Measurements from ENCODE around the gene EFHB. TPM values are rescaled to one million over a fixed set of nuclear protein-coding genes. Genes with fewer than 3 reads are reported as not detected.
"Not testable (repeated sequence)": the region's sequence is repeated elsewhere in the genome, so short reads cannot be mapped to it uniquely, and the experiment has no call there.

EFHB gene
- polyA plus RNA-seq, 3 donors = 0.21 to 3.5 (median 0.41) TPM

DNA sequence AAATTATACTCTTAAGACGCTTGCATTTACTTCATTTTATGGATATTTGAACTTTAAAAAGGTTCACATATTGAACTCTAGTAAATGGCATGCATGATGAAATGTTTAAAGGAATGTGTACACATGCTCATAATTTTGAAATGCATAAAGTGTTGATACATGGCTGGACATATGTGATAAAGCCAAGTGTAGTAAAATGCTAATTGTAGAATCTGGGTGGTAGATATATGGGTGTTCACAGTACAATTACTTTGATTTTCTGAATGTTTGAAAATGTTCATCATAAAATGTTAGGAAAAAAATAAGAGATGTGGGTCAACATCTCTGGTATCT, 4.2 kb upstream of the EFHB start:
- WGBS, 3 donors = 47 to 88% (median 82%) methylated on average over 1 of the region's 1 CpG
- no peak overlapping the region for H3K27ac ChIP-seq (ENCODE audit: low read depth, low read length)

DNA sequence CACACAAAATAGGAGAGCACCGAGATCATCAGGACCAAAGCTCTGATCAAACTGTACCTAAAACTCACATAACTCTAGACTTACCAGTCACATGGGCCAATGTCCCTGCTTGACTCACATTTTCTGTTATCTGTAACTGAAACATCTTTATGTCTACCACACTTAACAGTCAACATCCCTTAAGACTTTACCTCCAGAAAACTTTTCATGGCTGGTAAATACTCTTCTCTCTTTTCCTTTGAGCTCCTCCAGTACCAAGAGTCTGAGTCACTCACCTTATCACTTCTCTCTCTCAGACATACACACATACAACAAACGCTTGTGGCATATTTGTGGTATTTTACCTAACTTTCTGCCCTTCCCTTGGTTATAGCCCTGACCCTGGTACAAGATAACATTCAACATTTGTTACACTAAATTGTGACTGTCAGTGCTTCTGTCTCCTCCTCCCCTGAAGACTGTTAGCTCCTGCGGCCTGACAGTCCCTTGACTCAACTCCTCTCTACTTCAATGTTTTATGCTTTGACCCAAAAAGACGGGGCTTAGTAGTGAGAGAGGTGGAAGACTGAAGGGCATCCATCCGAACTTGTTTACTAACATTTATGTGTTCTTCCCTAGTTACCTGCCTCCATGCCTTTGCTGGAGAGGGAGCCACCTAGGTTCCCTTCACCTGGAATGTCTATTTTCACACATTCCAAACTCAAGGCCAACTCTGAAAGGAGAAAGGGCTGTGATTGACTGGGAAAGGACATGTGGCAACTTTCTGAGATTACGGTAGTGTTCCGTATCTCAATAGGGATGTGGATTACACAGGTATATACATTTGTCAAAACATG, 3.7 kb upstream of the EFHB start:
- WGBS, 3 donors = 45 to 71% (median 69%) methylated on average over 7 of the region's 7 CpGs
- no peak overlapping the region for H3K27ac ChIP-seq (ENCODE audit: low read depth, low read length)

DNA sequence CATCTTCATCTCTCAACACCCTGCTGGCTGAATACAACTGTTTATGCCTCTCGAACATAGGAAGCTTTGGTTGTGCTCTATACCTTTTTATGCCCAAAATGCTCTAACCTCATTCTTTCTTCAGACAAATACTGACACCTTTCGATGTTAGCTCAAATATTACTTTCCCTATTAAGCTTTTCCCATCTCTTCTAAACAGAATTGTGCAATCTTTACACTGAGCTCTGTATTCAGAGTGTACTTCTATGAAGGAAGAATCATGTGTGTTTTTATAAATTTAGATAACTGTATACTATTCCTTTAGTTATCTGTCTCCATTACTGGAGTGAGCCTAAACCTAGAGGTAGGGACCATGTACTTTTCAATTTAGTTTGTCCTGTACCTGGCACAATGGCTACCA, 1.6 kb downstream of the EFHB start:
- no peak overlapping the region for H3K27ac ChIP-seq (ENCODE audit: low read depth, low read length)
- 82 to 95% (median 93%) methylated on average over 2 of the region's 2 CpGs for WGBS, 3 donors

- H3K27ac ChIP-seq (ENCODE audit: low read depth, low read length) = no peak overlapping the region
- WGBS, 3 donors = 43 to 71% (median 57%) methylated on average over 1 of the region's 1 CpG
These were observed 2.2 kb downstream of the EFHB start for GRCh38 chr3:19931767-19932188.

DNA sequence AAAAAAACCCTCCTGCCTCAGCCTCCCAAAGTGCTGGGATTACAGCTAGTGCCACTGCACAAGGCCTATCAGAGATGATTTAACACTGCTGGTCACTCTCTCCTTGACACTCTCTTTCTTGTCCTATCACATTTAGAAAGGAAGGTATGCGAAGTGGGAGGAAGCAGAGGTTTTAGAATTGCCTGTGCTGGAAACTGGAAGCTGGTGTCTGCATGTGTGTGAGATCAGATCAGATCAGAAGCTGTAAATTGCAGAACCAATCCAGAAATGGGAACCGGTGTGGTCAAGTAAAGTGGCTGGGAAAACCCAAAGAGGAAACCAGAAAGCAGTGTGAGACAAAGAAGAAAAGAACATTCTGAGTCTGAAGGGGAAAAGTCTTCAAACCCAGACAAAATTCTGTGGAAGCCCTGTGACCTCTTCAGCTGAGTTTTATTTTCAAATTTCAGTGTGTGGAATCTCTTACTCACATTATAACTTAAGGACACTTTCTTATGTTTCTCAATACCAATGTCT, 2.8 kb downstream of the EFHB start:
- WGBS, 3 donors = 35 to 89% (median 39%) methylated on average over 2 of the region's 2 CpGs
- H3K27ac ChIP-seq (ENCODE audit: low read depth, low read length) = no peak overlapping the region

- 75 to 92% (median 79%) methylated on average over 4 of the region's 4 CpGs for WGBS, 3 donors
- H3K27ac ChIP-seq (ENCODE audit: low read depth, low read length) = no peak overlapping the region
These were observed 13.5 kb downstream of the EFHB start for GRCh38 chr3:19920401-19921080.

GRCh38 chr3:19917167-19917566, 16.9 kb downstream of the EFHB start:
- H3K27ac ChIP-seq (ENCODE audit: low read depth, low read length) = no peak overlapping the region
- WGBS, 3 donors = 93 to 97% (median 93%) methylated on average over 1 of the region's 1 CpG

DNA sequence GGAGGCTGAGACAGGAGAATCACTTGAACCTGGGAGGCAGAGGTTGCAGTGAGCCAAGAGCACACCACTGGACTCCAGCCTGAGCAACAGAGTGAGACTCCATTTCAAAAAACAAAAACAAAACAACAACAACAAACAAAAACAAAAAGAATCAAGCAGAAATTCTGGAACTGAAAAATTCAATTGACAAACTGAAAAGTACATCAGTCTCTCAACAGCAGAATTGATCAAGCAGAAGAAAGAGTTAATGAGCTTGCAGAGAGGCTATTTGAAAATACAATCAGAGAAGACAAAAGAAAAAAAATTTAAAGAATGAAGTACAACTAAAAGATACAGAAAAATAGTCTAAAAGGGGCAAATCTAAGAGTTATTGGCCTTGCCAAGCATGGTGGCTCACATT, 22.6 kb downstream of the EFHB start:
- H3K27ac ChIP-seq (ENCODE audit: low read depth, low read length) = no peak overlapping the region

GRCh38 chr3:19907523-19907922, 26.5 kb downstream of the EFHB start:
- 86 to 96% (median 95%) methylated on average over 3 of the region's 3 CpGs for WGBS, 3 donors
- H3K27ac ChIP-seq (ENCODE audit: low read depth, low read length) = no peak overlapping the region

DNA sequence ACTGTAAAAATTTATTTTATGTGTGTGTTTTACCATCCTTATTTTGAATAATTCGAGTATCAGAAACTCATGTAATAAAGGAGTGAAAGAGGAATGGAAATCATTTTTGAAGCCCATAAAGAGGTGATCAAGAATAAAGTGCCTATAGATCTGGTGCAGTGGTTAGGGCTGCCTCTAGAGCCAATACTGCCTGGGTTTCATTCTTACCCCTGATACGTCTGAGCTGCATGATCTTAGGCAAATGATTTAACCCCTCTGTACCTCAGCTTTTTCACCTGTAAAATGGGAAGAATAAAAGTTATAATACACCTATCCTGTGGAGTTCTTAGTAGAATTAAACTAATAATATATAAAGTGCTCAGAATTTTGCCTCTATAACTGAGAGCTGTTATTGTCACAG, 30.4 kb downstream of the EFHB start:
- WGBS, 3 donors = 72 to 89% (median 85%) methylated on average over 2 of the region's 2 CpGs
- no peak overlapping the region for H3K27ac ChIP-seq (ENCODE audit: low read depth, low read length)

- WGBS, 3 donors = 46 to 54% (median 52%) methylated on average over 4 of the region's 4 CpGs
- H3K27ac ChIP-seq (ENCODE audit: low read depth, low read length) = no peak overlapping the region
These were observed 32.1 kb downstream of the EFHB start for GRCh38 chr3:19901918-19902317.

DNA sequence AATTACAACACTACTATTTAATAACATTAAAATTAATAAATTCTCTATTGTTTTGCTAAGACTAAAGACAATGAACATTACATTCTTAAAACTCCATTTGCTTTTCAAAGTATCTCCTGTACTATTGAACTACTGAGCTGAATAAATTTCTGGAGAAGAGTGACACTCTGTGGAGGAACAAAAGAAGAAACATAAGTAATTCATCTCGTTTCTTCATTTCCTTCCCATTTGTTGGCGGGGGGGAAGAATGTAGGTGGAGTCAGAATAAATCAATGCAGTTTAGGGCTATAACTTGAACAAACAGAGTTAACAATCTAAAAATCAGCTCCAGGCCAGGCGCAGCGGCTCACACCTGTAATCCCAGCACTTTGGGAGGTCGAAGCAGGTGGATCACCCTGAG, 32.7 kb downstream of the EFHB start:
- H3K27ac ChIP-seq (ENCODE audit: low read depth, low read length) = no peak overlapping the region
- 27 to 67% (median 60%) methylated on average over 5 of the region's 5 CpGs for WGBS, 3 donors

DNA sequence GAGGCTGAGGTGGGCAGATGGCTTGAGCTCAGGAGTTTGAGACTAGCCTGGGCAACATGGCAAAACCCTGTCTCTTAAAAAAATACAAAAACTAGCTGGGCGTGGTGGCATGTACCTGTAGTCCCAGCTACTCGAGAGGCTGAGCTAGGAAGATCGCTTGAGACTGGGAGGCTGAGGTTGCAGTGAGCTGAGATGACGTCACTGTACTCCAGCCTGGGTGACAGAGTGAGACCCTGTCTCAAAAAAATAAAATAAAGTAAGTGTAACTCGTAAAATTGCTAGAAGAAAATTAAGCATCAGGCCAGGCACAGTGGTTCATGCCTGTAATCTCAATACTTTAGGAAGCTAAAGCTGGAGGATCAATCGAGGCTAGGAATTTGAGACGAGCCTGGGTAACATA, 34.2 kb downstream of the EFHB start:
- 87 to 91% (median 89%) methylated on average over 7 of the region's 7 CpGs for whole genome bisulfite sequencing, 3 donors

DNA sequence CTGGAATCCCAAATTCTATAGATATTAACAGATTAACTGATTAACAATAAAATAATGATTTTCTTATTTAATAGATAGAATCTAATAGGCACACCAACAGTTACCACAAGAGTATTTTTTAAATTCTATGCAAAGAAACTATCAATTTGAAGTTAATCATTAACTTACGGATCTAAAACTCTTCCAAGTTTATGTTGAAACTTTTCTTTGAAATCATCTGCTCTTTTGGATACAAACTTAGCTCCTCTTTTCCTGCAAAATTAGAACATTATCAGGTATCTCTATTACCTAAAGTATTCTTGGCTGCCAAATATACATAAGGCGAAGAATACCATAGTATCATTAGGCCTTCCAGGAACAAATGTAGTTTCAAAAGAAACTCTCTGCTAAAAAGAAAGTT, 34.8 kb downstream of the EFHB start:
- no peak overlapping the region for H3K27ac ChIP-seq (ENCODE audit: low read depth, low read length)

More for the DNA sequence above, 34.2 kb downstream of the EFHB start:
- H3K27ac ChIP-seq (ENCODE audit: low read depth, low read length) = not testable (repeated sequence)

GRCh38 chr3:19898721-19899120, 35.3 kb downstream of the EFHB start:
- no peak overlapping the region for H3K27ac ChIP-seq (ENCODE audit: low read depth, low read length)
- 51 to 90% (median 83%) methylated on average over 2 of the region's 2 CpGs for WGBS, 3 donors

More for the DNA sequence above, 34.8 kb downstream of the EFHB start:
- WGBS, 3 donors = 52 to 96% (median 91%) methylated on average over 2 of the region's 2 CpGs

GRCh38 chr3:19891740-19892139, 42.3 kb downstream of the EFHB start:
- WGBS, 3 donors = 81 to 96% (median 84%) methylated on average over 1 of the region's 1 CpG
- no peak overlapping the region for H3K27ac ChIP-seq (ENCODE audit: low read depth, low read length)

GRCh38 chr3:19888428-19889152, 45.4 kb downstream of the EFHB start:
- 65 to 68% (median 67%) methylated on average over 5 of the region's 5 CpGs for WGBS, 3 donors
- no peak overlapping the region for H3K27ac ChIP-seq (ENCODE audit: low read depth, low read length)

DNA sequence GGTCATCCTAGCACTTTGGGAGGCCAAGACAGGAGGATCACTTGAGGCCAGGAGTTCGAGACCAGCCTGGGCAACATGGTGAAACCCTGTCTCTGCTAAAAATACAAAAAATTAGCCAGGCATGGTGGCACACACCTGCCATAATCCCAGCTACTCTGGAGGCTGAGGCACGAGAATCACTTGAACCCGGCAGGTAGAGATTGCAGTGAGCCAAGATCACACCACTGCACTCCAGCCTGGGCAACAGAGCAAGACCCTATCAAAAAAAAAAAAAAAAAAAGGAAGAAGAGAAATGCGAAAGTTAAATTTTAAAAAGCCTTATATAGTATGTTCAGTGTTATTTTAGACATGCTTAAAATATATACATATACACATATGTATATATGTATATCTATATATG, 46.9 kb downstream of the EFHB start:
- WGBS, 3 donors = 91 to 95% (median 94%) methylated on average over 4 of the region's 4 CpGs
- not testable (repeated sequence) for H3K27ac ChIP-seq (ENCODE audit: low read depth, low read length)

DNA sequence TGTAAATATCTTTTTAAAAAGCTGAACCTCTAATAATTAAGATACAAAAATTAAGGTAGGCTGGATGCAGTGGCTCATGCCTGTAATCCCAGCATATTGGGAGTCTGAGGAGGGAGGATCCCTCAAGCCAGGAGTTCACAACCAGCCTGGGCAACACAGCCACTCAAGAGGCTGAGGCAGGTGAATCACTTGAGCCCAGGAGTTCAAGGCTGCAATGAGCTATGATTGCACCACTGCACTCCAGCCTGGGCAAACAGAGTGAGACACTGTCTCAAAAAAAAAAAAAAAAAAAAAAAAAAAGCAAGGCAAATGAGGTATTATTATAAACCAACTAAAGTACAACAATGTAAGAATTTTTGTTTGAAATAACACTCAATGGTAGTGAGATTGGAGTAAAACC, 47.6 kb downstream of the EFHB start:
- H3K27ac ChIP-seq (ENCODE audit: low read depth, low read length) = no peak overlapping the region

Measured in adipose tissue (tissue), 3 donors.